ENCODE measurements around the gene FAM163A. TPM values are rescaled to one million over a fixed set of nuclear protein-coding genes. Genes with fewer than 3 reads are reported as not detected.

Gene FAM163A
- total RNA-seq, 4 donors from 2014 or later = 0.29 TPM; not detected in 3

- no peak for DNase-seq (ENCODE audit: low spot score in 2 of 2)
- 77% methylated on average over 9 of the region's 11 CpGs for WGBS
- TF ChIP-seq, protein P1, sequence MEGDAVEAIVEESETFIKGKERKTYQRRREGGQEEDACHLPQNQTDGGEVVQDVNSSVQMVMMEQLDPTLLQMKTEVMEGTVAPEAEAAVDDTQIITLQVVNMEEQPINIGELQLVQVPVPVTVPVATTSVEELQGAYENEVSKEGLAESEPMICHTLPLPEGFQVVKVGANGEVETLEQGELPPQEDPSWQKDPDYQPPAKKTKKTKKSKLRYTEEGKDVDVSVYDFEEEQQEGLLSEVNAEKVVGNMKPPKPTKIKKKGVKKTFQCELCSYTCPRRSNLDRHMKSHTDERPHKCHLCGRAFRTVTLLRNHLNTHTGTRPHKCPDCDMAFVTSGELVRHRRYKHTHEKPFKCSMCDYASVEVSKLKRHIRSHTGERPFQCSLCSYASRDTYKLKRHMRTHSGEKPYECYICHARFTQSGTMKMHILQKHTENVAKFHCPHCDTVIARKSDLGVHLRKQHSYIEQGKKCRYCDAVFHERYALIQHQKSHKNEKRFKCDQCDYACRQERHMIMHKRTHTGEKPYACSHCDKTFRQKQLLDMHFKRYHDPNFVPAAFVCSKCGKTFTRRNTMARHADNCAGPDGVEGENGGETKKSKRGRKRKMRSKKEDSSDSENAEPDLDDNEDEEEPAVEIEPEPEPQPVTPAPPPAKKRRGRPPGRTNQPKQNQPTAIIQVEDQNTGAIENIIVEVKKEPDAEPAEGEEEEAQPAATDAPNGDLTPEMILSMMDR (IDR thresholded peaks at IDR 0.05) = no peak
- no peak for TF ChIP-seq POLR2A (IDR thresholded peaks at IDR 0.05)
- TF ChIP-seq POLR2AphosphoS5 (IDR thresholded peaks at IDR 0.05) = no peak
- TF ChIP-seq EP300 (IDR thresholded peaks at IDR 0.05) = no peak
Observed at GRCh38 chr1:179807691-179808485, 64.8 kb downstream of the FAM163A start.

DNA sequence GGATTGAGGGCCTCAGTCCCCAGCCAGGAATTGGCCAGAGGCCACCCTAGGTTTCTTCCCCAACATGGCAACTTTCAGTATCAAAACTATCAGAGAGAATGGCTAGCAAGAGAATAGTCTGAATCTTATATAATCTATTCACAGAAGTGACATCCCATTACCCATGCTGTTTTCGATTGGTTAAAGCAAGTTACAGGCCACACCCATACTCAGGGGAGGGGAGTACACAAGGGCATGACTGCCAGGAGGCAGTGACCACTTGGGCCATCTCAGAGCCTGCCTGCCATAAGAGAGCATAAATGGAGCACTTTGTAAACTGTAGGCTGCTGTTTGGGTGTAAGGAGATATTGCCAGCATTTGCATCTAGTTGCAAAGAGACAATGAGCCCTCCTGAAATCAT is 65.4 kb downstream of the FAM163A start:
- no peak for DNase-seq (ENCODE audit: low spot score in 2 of 2)
- Histone ChIP-seq H3K36me3 (no peaks in the 10 kb centered on the region), H3K4me1 (peaks cover 4% of the 10 kb centered on the region), H3K9me3 (no peaks in the 10 kb centered on the region), H3K27ac (no peak overlapping the region), H3K4me3 (no peak overlapping the region), H3K27me3 (no peaks in the 10 kb centered on the region)
- WGBS = 78% methylated on average over 1 of the region's 1 CpG
- no peak for TF ChIP-seq POLR2A (IDR thresholded peaks at IDR 0.05)
- no peak for TF ChIP-seq EP300 (IDR thresholded peaks at IDR 0.05)
- no peak for TF ChIP-seq POLR2AphosphoS5 (IDR thresholded peaks at IDR 0.05)
- TF ChIP-seq, protein P1 (IDR thresholded peaks at IDR 0.05) = no peak

More at GRCh38 chr1:179807691-179808485, 64.8 kb downstream of the FAM163A start:
- Histone ChIP-seq H3K36me3 (no peaks in the 10 kb centered on the region), H3K9me3 (no peaks in the 10 kb centered on the region), H3K27ac (no peak overlapping the region), H3K4me1 (peaks cover 4% of the 10 kb centered on the region), H3K27me3 (no peaks in the 10 kb centered on the region), H3K4me3 (no peak overlapping the region)

GRCh38 chr1:179809506-179810366 is 66.6 kb downstream of the FAM163A start:
- H3K27ac ChIP-seq = no peak overlapping the region
- H3K36me3 ChIP-seq = no peaks in the 10 kb centered on the region
- H3K4me1 ChIP-seq = peaks cover 11% of the 10 kb centered on the region
- no peaks in the 10 kb centered on the region for H3K9me3 ChIP-seq
- no peaks in the 10 kb centered on the region for H3K27me3 ChIP-seq
- no peak for TF ChIP-seq POLR2A (IDR thresholded peaks at IDR 0.05)
- TF ChIP-seq, protein P1 (IDR thresholded peaks at IDR 0.05) = peak; percentile 52 to 88
- no peak for DNase-seq (ENCODE audit: low spot score in 2 of 2)
- H3K4me3 ChIP-seq = no peak overlapping the region
- 36% methylated on average over 12 of the region's 14 CpGs for WGBS

DNA sequence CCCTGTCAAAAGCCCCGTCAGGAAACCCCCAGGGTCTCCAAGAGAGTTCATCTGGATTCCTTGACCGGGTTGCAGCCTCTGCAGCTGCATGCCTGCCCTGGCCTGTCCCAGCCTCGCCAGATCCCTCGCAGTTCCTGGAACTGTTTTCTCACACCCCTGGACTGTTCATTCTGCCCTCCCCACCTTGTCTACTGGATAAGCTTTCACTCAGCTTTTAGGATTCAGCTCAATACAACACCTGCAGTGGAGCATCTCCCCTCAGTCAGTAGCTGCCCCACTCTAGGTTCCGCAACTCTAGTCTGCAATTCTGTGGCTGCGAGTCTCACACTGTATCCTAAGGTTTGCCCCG is 67.2 kb downstream of the FAM163A start:
- no peak for TF ChIP-seq EP300 (IDR thresholded peaks at IDR 0.05)
- TF ChIP-seq, protein P1 (IDR thresholded peaks at IDR 0.05) = no peak
- TF ChIP-seq POLR2A (IDR thresholded peaks at IDR 0.05) = no peak
- no peak for TF ChIP-seq POLR2AphosphoS5 (IDR thresholded peaks at IDR 0.05)
- whole genome bisulfite sequencing = 66% methylated on average over 7 of the region's 7 CpGs

More for the DNA sequence above, 67.2 kb downstream of the FAM163A start:
- Histone ChIP-seq H3K36me3 (no peaks in the 10 kb centered on the region), H3K4me1 (peaks cover 16% of the 10 kb centered on the region), H3K4me3 (no peak overlapping the region), H3K27me3 (no peaks in the 10 kb centered on the region), H3K27ac (no peak overlapping the region), H3K9me3 (no peaks in the 10 kb centered on the region)
- DNase-seq (ENCODE audit: low spot score in 2 of 2) = peak in 1 of 2 donors; percentile 19

All from suprapubic skin (tissue), 4 donors.